Measurements from ENCODE around the gene VPS54. TPM values are rescaled to one million over a fixed set of nuclear protein-coding genes. Genes with fewer than 3 reads are reported as not detected.

The VPS54 gene, protein sequence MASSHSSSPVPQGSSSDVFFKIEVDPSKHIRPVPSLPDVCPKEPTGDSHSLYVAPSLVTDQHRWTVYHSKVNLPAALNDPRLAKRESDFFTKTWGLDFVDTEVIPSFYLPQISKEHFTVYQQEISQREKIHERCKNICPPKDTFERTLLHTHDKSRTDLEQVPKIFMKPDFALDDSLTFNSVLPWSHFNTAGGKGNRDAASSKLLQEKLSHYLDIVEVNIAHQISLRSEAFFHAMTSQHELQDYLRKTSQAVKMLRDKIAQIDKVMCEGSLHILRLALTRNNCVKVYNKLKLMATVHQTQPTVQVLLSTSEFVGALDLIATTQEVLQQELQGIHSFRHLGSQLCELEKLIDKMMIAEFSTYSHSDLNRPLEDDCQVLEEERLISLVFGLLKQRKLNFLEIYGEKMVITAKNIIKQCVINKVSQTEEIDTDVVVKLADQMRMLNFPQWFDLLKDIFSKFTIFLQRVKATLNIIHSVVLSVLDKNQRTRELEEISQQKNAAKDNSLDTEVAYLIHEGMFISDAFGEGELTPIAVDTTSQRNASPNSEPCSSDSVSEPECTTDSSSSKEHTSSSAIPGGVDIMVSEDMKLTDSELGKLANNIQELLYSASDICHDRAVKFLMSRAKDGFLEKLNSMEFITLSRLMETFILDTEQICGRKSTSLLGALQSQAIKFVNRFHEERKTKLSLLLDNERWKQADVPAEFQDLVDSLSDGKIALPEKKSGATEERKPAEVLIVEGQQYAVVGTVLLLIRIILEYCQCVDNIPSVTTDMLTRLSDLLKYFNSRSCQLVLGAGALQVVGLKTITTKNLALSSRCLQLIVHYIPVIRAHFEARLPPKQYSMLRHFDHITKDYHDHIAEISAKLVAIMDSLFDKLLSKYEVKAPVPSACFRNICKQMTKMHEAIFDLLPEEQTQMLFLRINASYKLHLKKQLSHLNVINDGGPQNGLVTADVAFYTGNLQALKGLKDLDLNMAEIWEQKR
- total RNA-seq = 10 to 100 TPM; 17.4 to 18.2 TPM

DNA sequence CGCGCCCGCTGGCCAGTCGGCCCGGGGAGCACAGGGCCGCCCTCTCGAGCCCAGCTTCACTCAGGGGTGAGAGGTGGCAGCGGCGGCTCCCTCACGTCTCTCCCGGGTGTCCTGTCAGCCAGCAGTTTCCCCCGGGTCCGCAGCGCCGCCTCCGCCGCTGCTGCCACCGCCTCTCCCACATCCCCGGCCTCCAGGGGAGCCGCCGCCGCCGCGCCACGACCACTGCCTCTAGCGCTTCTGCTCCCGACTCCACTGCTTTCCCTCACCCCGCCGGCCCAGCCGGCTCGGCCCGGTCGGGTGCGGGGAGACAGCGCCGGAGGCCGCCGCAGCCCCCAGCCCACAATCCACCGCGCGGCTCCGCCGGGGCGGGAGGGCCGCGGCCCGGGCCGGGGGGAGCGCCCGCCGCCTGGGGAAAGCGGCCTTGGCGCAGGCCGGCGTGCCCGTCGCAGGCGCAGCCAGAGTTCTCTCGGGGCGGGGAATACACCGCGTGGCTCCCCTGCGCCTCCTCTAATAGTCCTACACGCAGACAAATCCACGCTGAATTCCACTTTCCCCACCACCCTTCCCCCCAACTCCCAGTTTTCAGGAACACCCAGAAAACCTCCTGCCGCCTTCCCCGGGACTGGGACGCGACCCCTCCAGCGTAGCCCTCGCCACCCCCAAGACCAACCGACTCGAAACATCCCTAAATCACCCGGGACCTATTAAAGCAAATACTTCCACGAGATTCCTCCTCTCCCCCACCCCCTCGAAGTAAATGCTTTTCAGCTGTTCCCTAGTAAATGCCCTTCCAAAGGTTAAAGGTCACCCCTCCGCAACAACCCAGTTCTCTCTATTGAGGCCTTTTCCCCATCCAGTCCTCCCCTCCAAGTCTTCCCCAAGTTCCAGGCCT, at the start of gene VPS54:
TSS of gene VPS54 (minus strand) at position 346 of the 892 bp plus-strand sequence. CDS start 35,429 bp downstream, outside the sequence.
- Mint-ChIP-seq H3K27me3 (no peaks in the 10 kb centered on the region), H3K27ac (peak within 1 kb of the TSS; percentile 96), H3K4me1 (peaks cover 35% of the 10 kb centered on the region), H3K9me3 (ENCODE audit: low read depth) (no peaks in the 10 kb centered on the region), H3K4me3 (peak within 1 kb of the TSS; percentile 96), H3K36me3 (peaks cover 12% of the 10 kb centered on the region)
- ATAC-seq (peak; percentile 71), DNase-seq (peak; percentile 66)
- CTCF ChIA-PET = interaction anchor here (1.0 to 1.9 kb wide), 2 partner anchors 17 to 42 kb away, joined by 3 to 9 read pairs; no protein-coding TSS in a partner anchor

GRCh38 chr2:64067326-64067725, 48.1 kb upstream of the VPS54 start:
- no peak for DNase-seq
- Mint-ChIP-seq H3K4me1 (peaks cover 14% of the 10 kb centered on the region), H3K4me3 (no peak overlapping the region), H3K27me3 (no peaks in the 10 kb centered on the region), H3K36me3 (no peaks in the 10 kb centered on the region), H3K9me3 (ENCODE audit: low read depth) (no peaks in the 10 kb centered on the region), H3K27ac (no peak overlapping the region)
- no peak for ATAC-seq
- CTCF ChIA-PET = interaction anchor here (1.0 kb wide), 1 partner anchor 31 kb away, joined by 3 read pairs; no protein-coding TSS in a partner anchor

DNA sequence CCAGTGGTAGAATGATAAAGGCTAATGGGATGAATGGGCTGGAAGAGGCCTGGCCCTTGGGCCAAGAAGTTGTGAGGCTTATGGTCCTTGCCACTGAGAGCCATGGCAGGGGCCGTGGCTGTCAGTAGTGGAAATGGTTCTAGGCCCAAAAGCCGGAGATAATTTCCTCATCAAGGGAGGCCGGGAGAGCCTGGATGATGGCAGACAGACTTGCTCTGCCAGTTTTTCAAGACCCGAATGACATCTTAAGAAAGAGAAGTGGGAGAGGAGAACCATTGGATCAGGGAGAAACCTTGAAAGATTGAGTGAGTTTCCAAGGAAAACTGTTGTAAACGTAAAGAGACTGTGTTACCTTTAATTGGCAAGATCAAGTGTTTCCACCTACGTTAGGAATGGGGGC, 46.3 kb upstream of the VPS54 start:
- no peak overlapping the region for H3K4me3 Mint-ChIP-seq
- no peaks in the 10 kb centered on the region for H3K36me3 Mint-ChIP-seq
- no peak overlapping the region for H3K27ac Mint-ChIP-seq
- no peaks in the 10 kb centered on the region for H3K9me3 Mint-ChIP-seq (ENCODE audit: low read depth)
- no peak for ATAC-seq
- CTCF ChIA-PET = interaction anchor here (2.0 kb wide), 1 partner anchor 423 kb away, joined by 8 read pairs; no protein-coding TSS in a partner anchor
- no peaks in the 10 kb centered on the region for H3K27me3 Mint-ChIP-seq
- DNase-seq = no peak
- H3K4me1 Mint-ChIP-seq = peaks cover 14% of the 10 kb centered on the region

DNA sequence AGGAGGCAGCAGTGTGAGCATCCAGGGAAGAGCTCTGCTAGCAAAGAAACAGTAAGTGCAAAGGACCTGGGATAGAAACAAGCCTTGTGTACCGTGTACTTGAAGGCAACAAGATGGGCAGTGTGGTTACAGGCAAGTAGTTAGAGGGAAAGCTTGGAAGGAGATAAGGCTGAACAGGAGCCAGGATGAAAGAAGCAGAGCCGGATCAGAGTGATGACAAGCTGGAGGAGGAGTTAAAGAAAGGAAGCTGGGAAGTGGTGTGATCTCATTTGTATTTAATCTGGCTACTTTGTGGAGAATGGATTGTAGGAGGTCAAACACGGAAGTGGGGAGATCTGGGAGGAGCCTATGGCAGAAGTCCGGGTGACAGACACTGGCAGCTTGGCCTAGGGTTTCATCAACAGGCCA, 44.7 kb upstream of the VPS54 start:
- no peak for DNase-seq
- peak overlapping the region; percentile 3 for H3K27ac Mint-ChIP-seq
- peaks cover 14% of the 10 kb centered on the region for H3K4me1 Mint-ChIP-seq
- CTCF ChIA-PET = interaction anchor here (1.4 to 2.0 kb wide), 2 partner anchors 16 to 424 kb away, joined by 4 to 8 read pairs; no protein-coding TSS in a partner anchor
- H3K36me3 Mint-ChIP-seq = no peaks in the 10 kb centered on the region
- no peak overlapping the region for H3K4me3 Mint-ChIP-seq
- ATAC-seq = no peak
- H3K27me3 Mint-ChIP-seq = no peaks in the 10 kb centered on the region
- no peaks in the 10 kb centered on the region for H3K9me3 Mint-ChIP-seq (ENCODE audit: low read depth)

DNA sequence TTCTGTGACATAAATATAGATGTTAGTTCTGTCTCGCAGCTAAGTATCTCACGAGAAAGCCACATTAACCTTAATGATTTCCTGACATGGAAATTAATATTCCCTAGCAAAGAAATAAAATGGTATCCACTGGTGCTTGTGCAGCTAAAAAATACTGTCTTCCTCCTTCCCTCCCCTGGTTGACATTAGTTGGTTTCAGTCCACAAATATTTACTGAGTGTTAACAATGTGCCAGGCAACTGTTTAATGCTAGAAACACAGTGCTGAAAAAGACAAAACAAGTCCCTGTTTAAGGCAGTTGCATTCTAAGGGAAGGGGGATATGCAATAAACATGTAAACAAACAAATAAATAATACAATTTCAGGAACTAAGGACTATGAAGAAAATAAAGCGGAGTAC, 44.2 kb upstream of the VPS54 start:
- Mint-ChIP-seq H3K9me3 (ENCODE audit: low read depth) (no peaks in the 10 kb centered on the region), H3K27me3 (no peaks in the 10 kb centered on the region), H3K4me3 (no peak overlapping the region), H3K36me3 (no peaks in the 10 kb centered on the region), H3K27ac (no peak overlapping the region), H3K4me1 (peaks cover 14% of the 10 kb centered on the region)
- CTCF ChIA-PET = interaction anchor here (1.4 kb wide), 1 partner anchor 16 kb away, joined by 4 read pairs; no protein-coding TSS in a partner anchor
- ATAC-seq (no peak), DNase-seq (no peak)

DNA sequence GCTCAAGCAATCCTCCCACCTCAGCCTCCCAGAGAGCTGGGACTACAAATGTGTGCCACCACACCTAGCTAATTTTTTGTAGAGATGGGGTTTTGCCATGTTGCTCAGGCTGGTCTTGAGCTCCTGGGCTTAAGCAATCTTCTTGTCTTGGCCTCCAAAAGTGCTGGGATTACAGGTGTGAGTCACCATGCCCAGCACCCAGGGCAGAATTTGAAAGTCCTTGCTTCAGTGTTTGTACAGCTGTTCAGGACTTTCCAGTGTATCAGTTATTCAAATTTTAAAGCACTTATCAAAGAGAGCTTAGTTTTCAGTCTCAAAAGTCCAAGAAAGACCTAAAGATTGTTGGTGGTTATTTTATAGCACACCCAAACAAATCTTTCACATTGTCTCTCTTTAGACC, 43.6 kb upstream of the VPS54 start:
- Mint-ChIP-seq H3K27ac (no peak overlapping the region), H3K36me3 (no peaks in the 10 kb centered on the region), H3K9me3 (ENCODE audit: low read depth) (no peaks in the 10 kb centered on the region), H3K27me3 (no peaks in the 10 kb centered on the region), H3K4me3 (no peak overlapping the region), H3K4me1 (peaks cover 14% of the 10 kb centered on the region)
- no peak for DNase-seq
- ATAC-seq = no peak
- CTCF ChIA-PET = interaction anchor here (0.7 kb wide), 1 partner anchor 13 kb away, joined by 3 read pairs; no protein-coding TSS in a partner anchor

DNA sequence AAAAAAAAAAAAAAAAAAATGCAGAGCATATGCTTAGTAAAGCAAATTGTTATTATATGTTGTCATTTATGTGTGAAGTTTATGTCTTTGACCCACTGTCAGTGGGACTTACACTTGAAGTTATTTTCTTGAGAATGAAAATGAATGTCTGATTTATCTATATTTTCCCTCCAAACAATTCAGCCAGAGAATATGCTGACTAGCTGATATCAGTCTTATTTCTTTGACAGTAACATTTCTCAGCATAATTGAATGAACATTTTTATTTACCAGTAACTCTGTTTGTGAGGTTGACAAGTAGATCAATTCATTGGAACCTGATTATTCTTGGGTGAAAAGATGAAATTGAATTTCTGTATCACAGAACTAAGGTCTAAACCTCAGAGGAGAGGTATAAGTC, 40.0 kb upstream of the VPS54 start:
- CTCF ChIA-PET = interaction anchor here (1.9 kb wide), 1 partner anchor 272 kb away, joined by 4 read pairs; no protein-coding TSS in a partner anchor
- Mint-ChIP-seq H3K4me3 (no peak overlapping the region), H3K27ac (no peak overlapping the region), H3K4me1 (peaks cover 13% of the 10 kb centered on the region), H3K27me3 (peaks cover 3% of the 10 kb centered on the region), H3K36me3 (no peaks in the 10 kb centered on the region), H3K9me3 (ENCODE audit: low read depth) (no peaks in the 10 kb centered on the region)
- DNase-seq (no peak), ATAC-seq (no peak)

- Mint-ChIP-seq H3K27me3 (peaks cover 3% of the 10 kb centered on the region), H3K27ac (no peak overlapping the region), H3K4me3 (no peak overlapping the region), H3K36me3 (no peaks in the 10 kb centered on the region), H3K9me3 (ENCODE audit: low read depth) (no peaks in the 10 kb centered on the region), H3K4me1 (peaks cover 32% of the 10 kb centered on the region)
- no peak for DNase-seq
- no peak for ATAC-seq
- CTCF ChIA-PET = interaction anchor here (10.7 kb wide), 1 partner anchor 273 kb away, joined by 175 read pairs; no protein-coding TSS in a partner anchor
Measured at GRCh38 chr2:64056021-64056420, 36.8 kb upstream of the VPS54 start.

- Mint-ChIP-seq H3K9me3 (ENCODE audit: low read depth) (no peaks in the 10 kb centered on the region), H3K27ac (no peak overlapping the region), H3K36me3 (no peaks in the 10 kb centered on the region), H3K4me3 (no peak overlapping the region), H3K27me3 (peaks cover 3% of the 10 kb centered on the region), H3K4me1 (peaks cover 39% of the 10 kb centered on the region)
- CTCF ChIA-PET = interaction anchor here (0.7 to 10.7 kb wide), 3 partner anchors 56 to 275 kb away, joined by 3 to 175 read pairs (median 4); no protein-coding TSS in a partner anchor
- DNase-seq (no peak), ATAC-seq (no peak)
Measured at GRCh38 chr2:64054161-64054915, 35.1 kb upstream of the VPS54 start.

- H3K27ac Mint-ChIP-seq = no peak overlapping the region
- H3K4me3 Mint-ChIP-seq = no peak overlapping the region
- no peak for ATAC-seq
- no peaks in the 10 kb centered on the region for H3K36me3 Mint-ChIP-seq
- peaks cover 3% of the 10 kb centered on the region for H3K27me3 Mint-ChIP-seq
- H3K9me3 Mint-ChIP-seq (ENCODE audit: low read depth) = no peaks in the 10 kb centered on the region
- no peak for DNase-seq
- peaks cover 43% of the 10 kb centered on the region for H3K4me1 Mint-ChIP-seq
- CTCF ChIA-PET = interaction anchor here (1.2 to 10.7 kb wide), 4 partner anchors 57 to 435 kb away, joined by 3 to 175 read pairs (median 18); no protein-coding TSS in a partner anchor
Measured at GRCh38 chr2:64052463-64053241, 33.4 kb upstream of the VPS54 start.

- Mint-ChIP-seq H3K36me3 (no peaks in the 10 kb centered on the region), H3K4me1 (peaks cover 38% of the 10 kb centered on the region), H3K27me3 (peaks cover 2% of the 10 kb centered on the region), H3K4me3 (no peak overlapping the region), H3K9me3 (ENCODE audit: low read depth) (no peaks in the 10 kb centered on the region), H3K27ac (peak overlapping the region; percentile 49)
- ATAC-seq (peak; percentile 93), DNase-seq (peak; percentile 86)
- CTCF ChIA-PET = interaction anchor here (0.6 to 10.7 kb wide), 33 partner anchors 8 to 569 kb away, joined by 3 to 175 read pairs (median 3); partner anchors contain the start of gene AFTPH
Measured at GRCh38 chr2:64049633-64050220, 30.5 kb upstream of the VPS54 start.
